ENCODE measurements around the gene MGLL.
A peak's percentile ranks its signal among the peaks of the same experiment; 100 is the strongest.

Gene MGLL

DNA sequence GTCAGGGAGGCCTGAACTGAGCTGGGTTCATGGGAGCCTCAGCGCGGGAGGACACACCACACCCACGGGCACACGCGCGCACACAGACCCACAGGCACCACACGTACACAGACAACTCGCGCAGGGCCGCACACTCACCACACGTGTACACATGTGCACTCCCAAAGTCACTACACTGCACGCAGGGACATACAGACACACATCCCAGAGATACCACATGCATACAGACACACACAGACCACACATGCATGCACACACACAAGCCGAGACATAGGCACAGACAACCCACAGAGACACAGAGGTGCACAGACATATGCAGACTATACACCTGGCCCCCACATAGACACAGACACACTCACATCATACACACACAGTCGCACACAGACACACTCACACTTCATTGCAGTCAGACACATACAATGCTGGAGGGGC lies 1.1 kb upstream of the MGLL start:
- no peak overlapping the region for H3K27ac Mint-ChIP-seq

DNA sequence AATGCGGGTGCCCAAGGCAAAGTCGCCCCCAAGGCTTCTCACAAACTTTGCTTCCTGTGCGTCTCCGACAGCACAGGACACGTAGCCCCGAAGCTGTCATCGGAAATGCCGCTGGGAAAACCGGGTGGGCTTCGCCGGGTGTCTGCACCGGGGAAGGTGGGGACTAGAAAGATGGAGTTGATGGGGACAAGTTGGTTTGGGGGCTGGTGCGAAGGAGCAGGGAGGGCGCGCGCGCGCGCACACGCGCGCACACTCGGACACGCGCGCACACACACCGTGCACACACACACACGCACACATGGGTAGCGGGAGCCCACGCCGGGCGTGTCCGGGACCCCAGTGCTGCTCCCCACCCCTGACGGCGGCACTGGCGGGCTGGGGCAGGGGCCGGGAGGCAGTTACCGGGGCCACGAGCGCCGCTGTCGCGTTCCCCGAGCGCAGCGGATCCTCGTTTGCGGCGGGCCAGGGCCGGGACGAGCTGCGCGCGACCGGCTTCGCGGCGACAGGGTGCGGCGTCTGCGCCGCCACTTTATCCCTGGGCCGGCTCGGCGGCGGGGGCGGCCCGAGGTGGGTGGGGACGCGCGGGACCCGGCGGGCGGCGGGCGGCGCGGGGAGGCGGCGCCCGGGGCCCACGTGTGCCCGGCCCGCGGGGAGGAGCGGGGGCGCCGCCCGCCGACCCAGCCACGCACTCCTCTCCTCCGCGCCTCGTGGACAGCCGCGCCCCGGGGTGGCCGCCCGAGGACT lies 539 bp upstream of the MGLL start:
- Mint-ChIP-seq H3K27ac (no peak overlapping the region), H3K36me3 (peaks cover 2% of the 10 kb centered on the region), H3K9me3 (ENCODE audit: low read depth) (no peaks in the 10 kb centered on the region), H3K4me1 (ENCODE audit: low read depth) (peaks cover 9% of the 10 kb centered on the region), H3K4me3 (peak overlapping the region; percentile 87), H3K27me3 (peaks cover 35% of the 10 kb centered on the region)

More for the DNA sequence above, 1.1 kb upstream of the MGLL start:
- Mint-ChIP-seq H3K36me3 (peaks cover 2% of the 10 kb centered on the region), H3K9me3 (ENCODE audit: low read depth) (no peaks in the 10 kb centered on the region), H3K4me3 (peak overlapping the region; percentile 69), H3K27me3 (peaks cover 35% of the 10 kb centered on the region), H3K4me1 (ENCODE audit: low read depth) (peaks cover 9% of the 10 kb centered on the region)

DNA sequence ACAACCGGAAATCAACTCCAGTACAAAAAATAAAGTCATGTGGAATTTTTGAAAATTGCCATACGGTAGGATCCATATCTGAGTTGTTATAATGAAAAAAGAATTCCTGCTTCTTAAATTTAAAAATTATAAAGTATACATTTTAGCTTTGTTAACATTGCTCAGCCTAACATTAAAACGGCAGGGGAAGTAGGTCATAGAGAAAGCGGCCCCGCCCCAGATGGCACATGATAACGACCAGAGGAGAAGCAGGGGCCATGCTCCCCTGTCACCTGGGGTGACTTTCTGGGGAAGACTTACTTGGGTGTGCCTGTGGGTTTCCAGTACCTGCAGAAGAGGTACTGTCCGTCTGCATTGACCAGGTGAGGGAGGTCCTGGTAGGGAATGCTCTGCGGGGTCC lies 921 bp downstream of the MGLL start:
- no peaks in the 10 kb centered on the region for H3K36me3 Mint-ChIP-seq
- H3K9me3 Mint-ChIP-seq (ENCODE audit: low read depth) = no peaks in the 10 kb centered on the region
- H3K27ac Mint-ChIP-seq = no peak overlapping the region
- H3K4me1 Mint-ChIP-seq (ENCODE audit: low read depth) = peaks cover 9% of the 10 kb centered on the region
- H3K4me3 Mint-ChIP-seq = peak overlapping the region; percentile 73
- peaks cover 32% of the 10 kb centered on the region for H3K27me3 Mint-ChIP-seq

DNA sequence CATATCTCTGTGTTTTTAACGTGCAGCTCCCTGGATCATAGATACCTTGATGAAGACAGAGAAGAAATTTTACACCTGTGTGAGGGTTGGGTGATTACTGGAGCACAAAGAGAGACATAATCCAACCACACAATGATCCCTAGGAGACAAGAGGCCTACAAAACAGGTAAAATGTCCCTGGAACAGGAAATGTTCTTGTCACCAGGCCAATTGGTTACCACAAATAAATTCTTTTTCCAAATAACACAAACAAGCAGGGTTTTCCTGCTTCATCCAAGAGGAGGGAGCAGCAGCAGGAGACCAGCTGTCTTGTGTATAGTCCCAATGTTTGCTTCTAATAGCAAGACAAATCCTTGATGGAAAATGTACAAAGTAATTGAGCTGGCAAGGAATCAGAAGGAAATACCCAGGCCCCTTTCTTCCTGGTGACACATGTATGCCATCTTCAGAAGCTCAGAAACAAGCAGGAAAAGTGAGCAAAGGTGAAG lies 1.4 kb downstream of the MGLL start:
- Mint-ChIP-seq H3K4me1 (ENCODE audit: low read depth) (peaks cover 9% of the 10 kb centered on the region), H3K4me3 (no peak overlapping the region), H3K27ac (no peak overlapping the region), H3K36me3 (no peaks in the 10 kb centered on the region), H3K27me3 (peaks cover 32% of the 10 kb centered on the region), H3K9me3 (ENCODE audit: low read depth) (no peaks in the 10 kb centered on the region)

DNA sequence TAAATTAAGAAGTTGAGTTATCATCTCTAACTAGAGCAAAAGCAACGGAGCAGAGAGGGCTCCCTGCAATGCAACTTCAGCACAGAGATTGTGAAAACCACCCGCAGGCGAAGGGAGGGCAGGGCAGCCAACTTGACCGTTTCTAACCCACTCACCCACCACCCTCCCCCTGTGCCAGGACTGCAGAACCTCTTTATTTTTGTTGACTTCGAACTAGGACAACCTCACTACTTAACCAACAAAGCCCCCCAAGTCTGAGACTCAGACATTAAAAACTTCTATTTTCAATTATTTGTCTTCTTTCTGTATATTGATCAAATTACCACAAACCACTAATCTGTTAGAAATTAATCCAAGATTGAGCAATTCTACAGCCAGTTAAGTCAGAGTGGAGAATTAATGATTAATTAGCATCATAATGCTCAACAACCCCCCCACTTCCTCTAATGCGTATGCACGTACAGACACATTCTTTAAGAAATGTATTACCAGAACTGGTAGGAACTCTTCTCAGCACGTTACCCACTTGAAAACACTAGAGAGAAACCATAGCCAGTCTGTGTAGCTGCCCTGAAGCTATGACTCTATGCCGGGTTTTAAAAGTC lies 2.0 kb downstream of the MGLL start:
- H3K9me3 Mint-ChIP-seq (ENCODE audit: low read depth) = no peaks in the 10 kb centered on the region
- H3K4me1 Mint-ChIP-seq (ENCODE audit: low read depth) = peaks cover 9% of the 10 kb centered on the region
- H3K27me3 Mint-ChIP-seq = peaks cover 29% of the 10 kb centered on the region
- H3K4me3 Mint-ChIP-seq = no peak overlapping the region
- H3K36me3 Mint-ChIP-seq = no peaks in the 10 kb centered on the region
- no peak overlapping the region for H3K27ac Mint-ChIP-seq

DNA sequence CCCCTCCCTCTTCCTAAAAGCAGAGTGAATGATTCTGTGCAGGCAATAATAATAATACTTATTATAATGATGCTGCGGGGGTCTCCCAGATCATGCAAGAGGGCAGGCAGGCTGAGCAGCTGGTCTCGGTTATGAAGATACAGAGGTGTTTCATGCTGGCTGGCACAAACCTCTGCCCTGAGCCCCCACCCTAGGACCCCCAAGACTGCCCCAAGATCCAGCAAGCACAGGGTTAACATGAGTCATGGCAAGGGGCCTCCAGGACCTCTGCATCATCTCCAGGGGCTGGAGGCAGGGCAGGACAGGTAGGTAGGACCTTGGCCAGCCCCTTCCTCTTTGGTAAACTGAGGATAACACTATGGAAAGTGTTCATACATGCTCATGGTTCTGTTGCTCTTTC lies 2.7 kb downstream of the MGLL start:
- no peak overlapping the region for H3K27ac Mint-ChIP-seq
- H3K36me3 Mint-ChIP-seq = no peaks in the 10 kb centered on the region
- H3K4me3 Mint-ChIP-seq = no peak overlapping the region
- no peaks in the 10 kb centered on the region for H3K9me3 Mint-ChIP-seq (ENCODE audit: low read depth)
- H3K27me3 Mint-ChIP-seq = peaks cover 29% of the 10 kb centered on the region
- H3K4me1 Mint-ChIP-seq (ENCODE audit: low read depth) = peaks cover 9% of the 10 kb centered on the region

DNA sequence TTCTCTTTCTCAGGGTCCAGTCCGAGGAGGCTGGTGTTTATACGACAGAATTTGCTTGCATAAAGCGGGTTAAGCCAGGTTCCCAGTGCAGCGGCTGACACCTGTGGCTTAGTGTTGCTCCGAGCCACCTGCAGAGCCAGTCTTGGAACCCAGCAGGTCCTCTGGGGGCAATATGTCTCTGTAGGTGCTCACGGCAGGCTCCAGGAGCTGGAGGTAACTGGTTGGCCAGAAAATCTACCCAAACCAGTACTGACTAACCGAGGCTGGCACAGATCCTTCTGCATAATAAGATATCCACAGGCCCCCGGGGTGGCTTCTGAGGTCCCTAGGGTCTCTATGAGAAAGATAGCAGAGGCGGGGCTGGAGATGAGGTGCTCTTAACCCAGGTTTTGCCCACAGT lies 3.2 kb downstream of the MGLL start:
- H3K9me3 Mint-ChIP-seq (ENCODE audit: low read depth) = no peaks in the 10 kb centered on the region
- no peak overlapping the region for H3K4me3 Mint-ChIP-seq
- H3K27me3 Mint-ChIP-seq = peaks cover 23% of the 10 kb centered on the region
- no peaks in the 10 kb centered on the region for H3K36me3 Mint-ChIP-seq
- no peak overlapping the region for H3K27ac Mint-ChIP-seq
- H3K4me1 Mint-ChIP-seq (ENCODE audit: low read depth) = peaks cover 9% of the 10 kb centered on the region

DNA sequence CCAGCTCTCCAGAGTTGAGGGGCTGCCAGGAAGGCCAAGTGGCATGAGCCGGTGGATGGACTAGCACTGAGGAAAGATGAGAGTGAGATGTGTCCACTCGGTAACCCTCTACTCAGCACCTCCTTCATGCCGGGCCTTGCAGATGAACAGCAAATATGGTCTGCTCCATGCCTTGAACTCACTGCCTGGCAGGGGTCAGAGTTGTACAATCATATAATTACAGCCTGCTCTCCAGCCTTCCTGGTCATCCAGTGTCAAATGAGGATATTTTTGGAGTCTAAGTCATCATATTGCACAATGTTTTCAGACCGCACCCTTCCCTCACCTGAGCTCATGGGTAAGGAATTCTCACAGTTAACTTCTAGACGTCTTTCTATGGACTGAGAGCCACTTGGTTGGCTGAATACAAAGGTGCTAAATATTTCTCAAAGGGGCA lies 4.9 kb downstream of the MGLL start:
- Mint-ChIP-seq H3K4me3 (no peak overlapping the region), H3K9me3 (ENCODE audit: low read depth) (no peaks in the 10 kb centered on the region), H3K27me3 (peaks cover 14% of the 10 kb centered on the region), H3K27ac (no peak overlapping the region), H3K4me1 (ENCODE audit: low read depth) (peaks cover 3% of the 10 kb centered on the region), H3K36me3 (no peaks in the 10 kb centered on the region)

DNA sequence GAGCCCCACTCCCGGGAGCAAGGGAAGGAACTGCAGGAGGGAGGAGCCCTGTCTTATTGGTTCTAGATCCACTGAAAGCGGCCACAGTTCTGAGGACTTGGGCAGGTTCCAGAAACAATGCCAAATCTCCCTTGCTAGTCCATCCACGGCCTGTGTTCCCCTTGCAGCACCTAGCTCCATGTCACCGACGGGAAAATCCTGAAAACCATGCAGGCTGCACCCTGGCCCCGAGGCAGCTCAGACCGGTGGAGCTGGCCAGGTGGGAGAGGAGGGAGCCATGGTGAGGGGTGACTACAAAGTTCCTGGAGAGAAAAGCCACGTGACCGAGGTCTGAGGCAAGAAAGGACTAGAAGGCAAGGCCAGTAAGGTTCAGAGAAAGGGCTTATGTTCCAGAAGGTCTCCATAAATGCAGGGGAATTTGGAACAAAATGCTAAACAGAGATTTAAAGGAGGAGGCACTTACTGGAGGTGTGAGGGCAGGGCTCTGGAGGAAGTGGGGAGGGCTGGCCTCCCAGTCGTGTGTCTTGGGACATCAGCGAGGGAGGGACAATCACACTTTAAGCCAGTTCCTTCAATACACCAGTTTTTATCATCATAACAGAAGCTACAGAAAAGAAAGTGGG lies 5.4 kb downstream of the MGLL start:
- Mint-ChIP-seq H3K4me3 (no peak overlapping the region), H3K36me3 (no peaks in the 10 kb centered on the region), H3K9me3 (ENCODE audit: low read depth) (no peaks in the 10 kb centered on the region), H3K27me3 (peaks cover 13% of the 10 kb centered on the region), H3K27ac (no peak overlapping the region), H3K4me1 (ENCODE audit: low read depth) (no peaks in the 10 kb centered on the region)

DNA sequence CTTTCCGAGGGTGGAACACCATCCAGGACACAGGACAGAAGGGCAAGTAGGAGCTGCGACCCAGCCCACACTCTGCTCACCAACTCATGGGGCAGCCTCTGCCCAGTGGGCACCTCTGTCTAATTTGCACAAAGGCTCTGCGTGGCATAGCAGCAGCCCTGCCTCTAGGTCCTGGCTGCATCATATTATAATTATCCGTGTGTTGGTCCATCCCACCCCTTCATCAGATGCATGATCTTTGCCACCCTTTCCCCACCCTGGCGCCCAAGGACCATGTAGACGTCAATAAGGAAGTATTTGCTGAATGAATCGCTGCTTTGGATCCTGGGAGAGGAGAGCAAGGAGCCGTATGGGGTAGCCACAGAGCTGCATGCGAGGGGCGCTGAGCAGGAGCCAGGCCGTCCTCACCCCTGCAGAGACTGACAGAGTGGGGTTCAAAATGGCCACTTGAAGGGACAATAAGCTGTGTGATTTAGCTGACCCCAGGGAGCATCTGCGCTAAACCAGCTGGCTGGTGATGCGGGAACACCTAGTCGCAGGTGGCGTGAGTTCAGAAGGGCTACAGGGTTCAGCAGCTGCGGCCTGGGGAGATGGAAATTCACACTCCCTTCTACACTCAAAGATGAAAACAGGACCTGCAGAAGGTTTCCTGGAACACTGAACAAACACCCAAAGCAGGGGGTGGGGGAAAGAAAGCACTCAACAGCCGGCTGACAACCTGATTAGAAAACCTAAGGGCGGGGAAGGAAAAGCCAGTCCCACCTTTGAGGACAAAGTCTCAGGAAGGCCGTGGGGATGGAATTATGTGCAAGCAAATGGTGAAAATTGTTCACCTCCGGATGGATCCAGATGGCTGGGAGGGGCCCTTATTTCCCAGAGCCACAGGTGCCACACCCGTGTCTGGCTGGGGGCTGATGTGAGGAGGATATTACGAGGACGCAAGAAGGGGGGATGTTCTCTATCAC lies 6.4 kb downstream of the MGLL start:
- H3K4me3 Mint-ChIP-seq = no peak overlapping the region
- no peaks in the 10 kb centered on the region for H3K9me3 Mint-ChIP-seq (ENCODE audit: low read depth)
- peaks cover 8% of the 10 kb centered on the region for H3K27me3 Mint-ChIP-seq
- no peak overlapping the region for H3K27ac Mint-ChIP-seq
- H3K36me3 Mint-ChIP-seq = no peaks in the 10 kb centered on the region
- H3K4me1 Mint-ChIP-seq (ENCODE audit: low read depth) = no peaks in the 10 kb centered on the region

DNA sequence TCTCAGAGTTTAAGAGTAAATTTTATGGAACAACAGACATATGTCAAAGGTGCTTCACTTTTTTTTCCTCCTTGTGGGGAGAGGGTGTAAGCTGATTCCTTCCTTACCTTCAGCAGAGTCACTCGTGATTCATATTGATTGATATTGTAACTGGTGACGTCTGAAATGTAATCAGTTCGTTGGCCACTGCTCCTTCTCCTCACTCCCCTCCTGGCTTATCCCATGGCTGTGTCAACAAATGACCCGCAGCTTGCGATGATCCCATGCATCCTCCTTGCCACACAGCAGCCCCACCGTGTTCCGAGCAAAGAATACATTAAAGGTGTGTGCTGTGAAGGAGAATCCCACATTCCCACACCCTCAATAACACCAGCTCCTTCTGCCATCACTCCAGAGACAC lies 7.3 kb downstream of the MGLL start:
- Mint-ChIP-seq H3K9me3 (ENCODE audit: low read depth) (no peaks in the 10 kb centered on the region), H3K4me3 (no peak overlapping the region), H3K4me1 (ENCODE audit: low read depth) (no peaks in the 10 kb centered on the region), H3K27ac (no peak overlapping the region), H3K27me3 (peaks cover 3% of the 10 kb centered on the region), H3K36me3 (no peaks in the 10 kb centered on the region)

DNA sequence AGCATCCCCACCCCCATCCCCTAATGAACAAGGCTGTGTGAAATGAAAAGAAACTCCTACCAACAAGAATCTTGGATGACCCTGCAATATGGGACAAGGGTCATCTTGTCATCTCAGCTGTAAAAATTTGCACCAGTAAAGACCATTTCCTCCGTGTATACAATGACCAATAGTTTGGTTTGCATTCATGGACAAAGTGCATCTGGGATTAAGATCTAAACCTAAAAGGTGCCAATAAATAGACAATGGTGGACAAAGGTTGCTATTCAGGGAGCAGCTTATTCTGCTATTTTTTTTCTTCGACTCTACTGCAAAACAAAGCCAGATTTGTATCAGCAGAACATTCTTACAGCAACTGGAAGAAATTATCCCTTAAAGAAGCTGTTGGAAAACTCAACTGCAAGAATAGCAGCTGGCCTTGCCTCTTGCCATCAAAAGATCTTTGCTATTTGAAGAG lies 8.0 kb downstream of the MGLL start:
- Mint-ChIP-seq H3K27ac (no peak overlapping the region), H3K9me3 (ENCODE audit: low read depth) (no peaks in the 10 kb centered on the region), H3K36me3 (no peaks in the 10 kb centered on the region), H3K4me3 (no peak overlapping the region), H3K4me1 (ENCODE audit: low read depth) (no peaks in the 10 kb centered on the region), H3K27me3 (peaks cover 2% of the 10 kb centered on the region)

DNA sequence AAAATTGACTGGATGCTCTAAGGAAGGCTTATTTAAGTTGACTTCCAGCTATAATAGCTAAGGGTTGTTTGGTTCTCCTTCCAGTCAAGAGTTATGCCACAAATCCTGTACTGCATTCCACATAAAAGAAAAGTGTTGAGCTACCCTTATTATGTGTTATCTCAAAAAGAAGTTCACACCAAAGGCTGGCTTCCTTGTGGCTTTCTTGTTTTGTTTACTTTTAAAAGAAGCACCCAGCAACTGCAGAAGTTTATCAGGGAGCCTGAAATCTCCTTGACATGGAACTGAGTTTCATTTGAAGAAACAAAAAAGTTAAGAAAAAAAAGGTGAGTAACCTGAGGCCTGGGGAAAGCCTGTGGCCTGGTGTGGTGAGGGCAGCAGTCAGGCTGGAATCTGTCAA lies 10.2 kb downstream of the MGLL start:
- no peaks in the 10 kb centered on the region for H3K9me3 Mint-ChIP-seq (ENCODE audit: low read depth)
- peaks cover 4% of the 10 kb centered on the region for H3K27me3 Mint-ChIP-seq

DNA sequence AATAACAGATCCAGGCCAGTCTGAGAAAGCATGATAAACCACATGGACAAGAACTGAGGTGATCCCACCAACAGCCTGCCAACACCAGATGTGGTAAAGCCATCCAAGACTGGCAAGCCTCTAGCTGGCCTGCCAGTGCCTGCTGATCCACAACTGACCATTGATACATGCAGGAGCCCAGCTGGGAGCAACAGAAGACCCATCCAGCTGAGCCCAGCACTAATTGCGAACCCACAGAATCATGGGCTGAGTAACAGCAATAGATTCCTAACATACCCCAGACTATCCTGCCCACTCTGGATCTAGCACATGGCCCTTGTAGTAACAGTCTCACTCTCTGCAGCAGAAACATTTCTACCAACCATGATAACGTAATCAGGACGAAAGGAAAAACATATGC lies 10.6 kb downstream of the MGLL start:
- Mint-ChIP-seq H3K4me3 (no peak overlapping the region), H3K9me3 (ENCODE audit: low read depth) (no peaks in the 10 kb centered on the region), H3K4me1 (ENCODE audit: low read depth) (no peaks in the 10 kb centered on the region), H3K27ac (no peak overlapping the region), H3K27me3 (peaks cover 4% of the 10 kb centered on the region), H3K36me3 (no peaks in the 10 kb centered on the region)

More for the DNA sequence above, 10.2 kb downstream of the MGLL start:
- Mint-ChIP-seq H3K27ac (no peak overlapping the region), H3K36me3 (no peaks in the 10 kb centered on the region), H3K4me3 (no peak overlapping the region), H3K4me1 (ENCODE audit: low read depth) (no peaks in the 10 kb centered on the region)

All from activated naive CD8-positive, alpha-beta T cell (primary cell).